ENCODE data around the gene PLEKHN1. TPM values are rescaled to one million over a fixed set of nuclear protein-coding genes. Genes with fewer than 3 reads are reported as not detected.

PLEKHN1 gene
- total RNA-seq, 1 donor from 2014 or later: 15.2 TPM

DNA sequence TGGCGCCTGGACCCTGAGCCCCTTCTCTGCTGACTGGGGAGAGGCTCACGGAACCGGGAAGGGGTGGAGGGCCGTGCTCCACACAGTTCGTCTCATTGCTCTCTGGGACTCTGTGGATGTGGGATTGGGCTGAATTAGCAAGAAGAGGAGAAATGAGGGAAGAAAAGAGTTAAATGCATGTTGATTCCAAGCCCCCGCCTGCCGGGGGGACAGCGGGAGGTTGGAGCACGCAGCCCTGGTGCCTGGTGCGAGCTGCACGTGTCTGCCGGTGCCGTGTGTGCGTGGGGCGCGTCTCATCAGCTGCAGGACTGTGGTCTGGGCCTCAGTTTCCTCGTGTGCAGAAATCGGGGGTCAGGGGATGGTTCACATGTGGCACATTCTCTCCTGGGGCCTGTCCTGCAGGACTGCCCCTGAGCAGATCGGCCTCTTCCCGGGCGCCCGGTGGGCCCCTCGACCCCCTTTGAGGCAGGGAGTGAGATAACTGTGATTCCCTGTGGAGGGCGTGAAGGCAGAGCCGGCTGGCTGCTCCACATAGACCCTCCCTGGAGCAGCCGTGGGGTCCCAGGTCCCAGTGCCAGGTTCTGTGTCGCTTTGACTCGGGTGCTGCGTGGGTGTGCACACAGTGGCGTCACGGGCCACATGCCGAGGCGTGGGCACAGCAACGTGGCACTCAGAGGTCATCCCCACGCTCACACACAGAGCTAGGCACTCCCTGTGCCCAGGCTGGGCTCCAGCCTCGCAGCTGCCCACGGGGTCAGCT, 31.1 kb upstream of the PLEKHN1 start:
- no peaks in the 10 kb centered on the region for H3K27me3 ChIP-seq
- no peak for DNase-seq (ENCODE audit: extremely low spot score in 2 of 2)
- no peak for TF ChIP-seq POLR2A (IDR thresholded peaks at IDR 0.05)
- H3K4me1 ChIP-seq: peaks cover 17% of the 10 kb centered on the region
- H3K9me3 ChIP-seq: no peaks in the 10 kb centered on the region
- intact Hi-C loops (cut with DNase I): no loop called here
- H3K36me3 ChIP-seq: no peaks in the 10 kb centered on the region
- no peak overlapping the region for H3K4me3 ChIP-seq
- no peak overlapping the region for H3K27ac ChIP-seq

DNA sequence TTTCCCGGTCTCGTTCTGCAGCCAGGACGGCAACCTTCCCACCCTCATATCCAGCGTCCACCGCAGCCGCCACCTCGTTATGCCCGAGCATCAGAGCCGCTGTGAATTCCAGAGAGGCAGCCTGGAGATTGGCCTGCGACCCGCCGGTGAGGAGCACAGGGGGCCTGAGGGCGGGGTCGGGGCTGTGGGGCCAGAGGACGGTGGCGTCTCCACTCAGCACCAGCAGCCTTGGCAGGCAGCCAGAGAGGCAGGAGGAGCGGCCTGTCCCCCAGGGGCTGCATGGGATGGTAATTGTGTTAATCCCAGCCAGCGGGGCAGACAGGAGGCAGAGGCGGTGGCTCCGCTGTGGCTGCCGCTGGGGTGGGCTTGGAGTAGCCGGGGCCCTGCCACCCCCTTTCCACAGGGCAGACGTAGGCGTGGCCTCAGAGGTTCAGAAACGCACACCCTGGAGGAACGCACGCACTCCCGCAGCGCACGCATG, 30.5 kb upstream of the PLEKHN1 start:
- Histone ChIP-seq H3K9me3 (no peaks in the 10 kb centered on the region), H3K36me3 (no peaks in the 10 kb centered on the region), H3K4me3 (no peak overlapping the region), H3K27ac (no peak overlapping the region), H3K27me3 (no peaks in the 10 kb centered on the region), H3K4me1 (peaks cover 23% of the 10 kb centered on the region)
- TF ChIP-seq POLR2AphosphoS5 (IDR thresholded peaks at IDR 0.05; ENCODE audit: insufficient read depth in 1 of 2, low read depth in 1 of 2): no peak
- TF ChIP-seq, protein P1, sequence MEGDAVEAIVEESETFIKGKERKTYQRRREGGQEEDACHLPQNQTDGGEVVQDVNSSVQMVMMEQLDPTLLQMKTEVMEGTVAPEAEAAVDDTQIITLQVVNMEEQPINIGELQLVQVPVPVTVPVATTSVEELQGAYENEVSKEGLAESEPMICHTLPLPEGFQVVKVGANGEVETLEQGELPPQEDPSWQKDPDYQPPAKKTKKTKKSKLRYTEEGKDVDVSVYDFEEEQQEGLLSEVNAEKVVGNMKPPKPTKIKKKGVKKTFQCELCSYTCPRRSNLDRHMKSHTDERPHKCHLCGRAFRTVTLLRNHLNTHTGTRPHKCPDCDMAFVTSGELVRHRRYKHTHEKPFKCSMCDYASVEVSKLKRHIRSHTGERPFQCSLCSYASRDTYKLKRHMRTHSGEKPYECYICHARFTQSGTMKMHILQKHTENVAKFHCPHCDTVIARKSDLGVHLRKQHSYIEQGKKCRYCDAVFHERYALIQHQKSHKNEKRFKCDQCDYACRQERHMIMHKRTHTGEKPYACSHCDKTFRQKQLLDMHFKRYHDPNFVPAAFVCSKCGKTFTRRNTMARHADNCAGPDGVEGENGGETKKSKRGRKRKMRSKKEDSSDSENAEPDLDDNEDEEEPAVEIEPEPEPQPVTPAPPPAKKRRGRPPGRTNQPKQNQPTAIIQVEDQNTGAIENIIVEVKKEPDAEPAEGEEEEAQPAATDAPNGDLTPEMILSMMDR (IDR thresholded peaks at IDR 0.05): no peak
- no peak for TF ChIP-seq POLR2A (IDR thresholded peaks at IDR 0.05)
- no peak for DNase-seq (ENCODE audit: extremely low spot score in 2 of 2)
- intact Hi-C loops (cut with DNase I): no loop called here

DNA sequence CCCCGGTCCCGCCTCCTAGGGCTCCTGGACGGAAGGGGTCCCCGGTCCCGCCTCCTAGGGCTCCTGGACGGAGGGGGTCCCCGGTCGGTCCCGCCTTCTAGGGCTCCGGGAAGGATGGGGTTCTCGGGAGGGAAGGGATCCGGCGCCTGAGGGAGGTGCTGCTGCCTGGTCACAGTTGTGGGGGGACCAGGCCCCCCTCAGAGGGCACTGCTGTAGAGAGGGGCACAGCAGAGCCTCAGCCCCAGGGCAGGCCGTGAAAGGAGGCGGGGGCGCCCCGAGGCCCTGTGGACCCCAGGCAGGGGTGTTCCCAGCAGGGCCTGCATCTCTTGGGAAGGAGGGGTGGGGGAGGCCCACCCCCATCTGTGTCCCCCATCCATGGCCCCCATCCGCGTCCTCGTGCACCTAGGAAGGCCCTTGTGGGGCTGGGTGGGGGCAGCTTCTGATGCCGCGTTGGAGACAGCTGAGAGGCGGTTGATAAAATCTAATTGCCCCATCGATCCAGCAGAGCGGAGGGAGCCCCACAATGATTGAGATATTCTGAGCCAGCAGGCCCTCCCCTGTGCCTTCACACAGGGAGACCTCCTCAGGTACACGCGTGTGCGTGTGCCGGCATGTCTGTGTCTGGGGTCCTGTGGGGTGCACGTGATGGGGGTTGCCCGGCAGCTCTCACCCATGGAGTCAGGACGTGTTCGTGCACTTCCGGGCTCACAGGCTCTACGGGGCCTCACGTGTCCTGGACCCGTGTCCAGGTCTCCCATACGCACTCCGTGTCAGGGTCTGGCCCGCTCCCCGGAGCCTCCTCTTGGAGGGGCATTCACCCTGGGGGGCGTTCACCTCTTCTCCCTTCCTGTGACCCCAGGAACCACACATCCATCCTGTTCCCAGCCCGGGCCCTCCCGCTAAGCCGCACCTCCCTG, 29.7 kb upstream of the PLEKHN1 start:
- intact Hi-C loops (cut with DNase I): no loop called here
- Histone ChIP-seq H3K9me3 (no peaks in the 10 kb centered on the region), H3K36me3 (no peaks in the 10 kb centered on the region), H3K27ac (no peak overlapping the region), H3K4me3 (no peak overlapping the region), H3K27me3 (no peaks in the 10 kb centered on the region), H3K4me1 (peaks cover 31% of the 10 kb centered on the region)
- TF ChIP-seq POLR2AphosphoS5 (IDR thresholded peaks at IDR 0.05; ENCODE audit: insufficient read depth in 1 of 2, low read depth in 1 of 2) (no peak), POLR2A (IDR thresholded peaks at IDR 0.05) (no peak)
- TF ChIP-seq, protein P1 (IDR thresholded peaks at IDR 0.05): no peak
- DNase-seq (ENCODE audit: extremely low spot score in 2 of 2): no peak

DNA sequence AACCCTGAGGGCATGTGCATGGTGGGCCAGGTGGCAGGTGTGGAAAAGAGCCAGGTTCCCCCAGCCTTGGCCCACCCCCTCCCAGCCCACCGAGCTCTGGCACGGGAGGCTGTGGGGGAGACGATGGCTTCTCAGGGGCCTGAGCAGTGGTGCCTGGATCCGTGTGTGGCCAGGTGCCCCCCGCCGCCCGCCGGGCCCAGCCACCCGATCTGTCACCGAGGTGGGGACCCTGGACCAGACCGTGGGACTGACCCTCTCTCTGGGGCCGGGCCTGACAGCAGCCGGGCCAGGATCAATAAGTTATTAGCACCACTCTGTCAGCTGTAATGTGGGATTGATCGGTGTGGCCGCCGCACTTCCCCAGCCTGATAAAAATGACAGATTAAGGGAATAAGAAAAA, 28.8 kb upstream of the PLEKHN1 start:
- Histone ChIP-seq H3K36me3 (no peaks in the 10 kb centered on the region), H3K27me3 (peaks cover 6% of the 10 kb centered on the region), H3K9me3 (no peaks in the 10 kb centered on the region), H3K4me1 (peaks cover 40% of the 10 kb centered on the region), H3K4me3 (no peak overlapping the region), H3K27ac (no peak overlapping the region)
- no peak for DNase-seq (ENCODE audit: extremely low spot score in 2 of 2)
- TF ChIP-seq POLR2A (IDR thresholded peaks at IDR 0.05): no peak
- TF ChIP-seq, protein P1 (IDR thresholded peaks at IDR 0.05): no peak
- TF ChIP-seq POLR2AphosphoS5 (IDR thresholded peaks at IDR 0.05; ENCODE audit: insufficient read depth in 1 of 2, low read depth in 1 of 2): no peak
- intact Hi-C loops (cut with DNase I): no loop called here

DNA sequence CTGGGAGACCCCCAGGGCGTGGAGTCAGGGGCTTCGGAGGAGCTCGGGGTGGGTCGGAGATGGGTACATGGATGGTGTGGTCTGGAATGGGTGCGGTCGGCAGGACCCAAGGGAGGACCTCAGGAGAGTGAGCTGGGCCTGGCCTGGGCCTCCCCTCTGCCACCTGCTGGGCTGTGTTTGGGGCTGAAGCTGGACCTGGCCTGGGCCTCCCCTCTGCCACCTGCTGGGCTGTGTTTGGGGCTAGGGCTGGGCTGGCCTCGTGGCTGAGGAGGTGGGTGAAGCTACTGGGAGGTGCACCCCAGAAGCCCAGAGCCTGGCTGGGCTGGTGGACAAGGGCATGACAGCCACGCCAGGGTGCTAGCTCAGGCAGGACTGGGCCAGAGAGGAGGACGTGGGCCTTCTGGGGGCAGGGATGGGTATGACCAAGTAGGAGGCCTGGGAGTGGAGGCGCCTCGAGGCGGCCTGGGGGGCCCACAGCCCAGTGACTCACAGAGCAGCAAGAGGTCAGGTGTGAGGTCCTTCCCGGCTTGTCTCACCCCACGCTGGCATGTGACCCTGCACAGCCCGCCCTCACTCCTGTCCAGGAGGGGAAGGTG, 28.1 kb upstream of the PLEKHN1 start:
- Histone ChIP-seq H3K4me1 (peaks cover 47% of the 10 kb centered on the region), H3K27me3 (peaks cover 6% of the 10 kb centered on the region), H3K4me3 (no peak overlapping the region), H3K27ac (no peak overlapping the region), H3K36me3 (no peaks in the 10 kb centered on the region), H3K9me3 (no peaks in the 10 kb centered on the region)
- DNase-seq (ENCODE audit: extremely low spot score in 2 of 2): no peak
- intact Hi-C loops (cut with DNase I): no loop called here
- TF ChIP-seq POLR2A (IDR thresholded peaks at IDR 0.05): no peak
- TF ChIP-seq, protein P1 (IDR thresholded peaks at IDR 0.05): peak in 1 of 3 experiments; percentile 14

Data from vagina (tissue), 2 donors.